Naive thymus-derived CD4-positive, alpha-beta T cell (primary cell): ENCODE data around the gene SCGB1D1. TPM values are rescaled to one million over a fixed set of nuclear protein-coding genes. Genes with fewer than 3 reads are reported as not detected.

Source experiments
- ATAC-seq: fragments of 150-1000 bp; cut with Tn5 transposase; 2 replicates; pipeline ENCODE4 v1.10.0; 2021; ENCODE audit warnings: mild to moderate bottlenecking, moderate library complexity
- CTCF ChIA-PET: fragments of 350-600 bp; sonication (Branson Sonifier 250); formaldehyde crosslinking; loops from one replicate; lab custom pipeline; 2021; ENCODE audit warnings: antibody characterized with exemption; lab: Charles Lee
- POLR2A ChIA-PET: fragments of 350-600 bp; sonication (Branson Sonifier 250); formaldehyde crosslinking; loops from one replicate; lab custom pipeline; 2021; ENCODE audit warnings: antibody characterized with exemption, inconsistent platforms; lab: Charles Lee
- DNase-seq, 9 donors: peaks; one replicate each; pipeline versions ENCODE4 v3.0.0 to v3.0.0-alpha.2; 2020 to 2022; ENCODE audit warnings: mixed read lengths in 1 of 9
- H3K27ac ChIP-seq: one replicate; pipeline ENCODE4 v1.7.0; 2013; ENCODE audit warnings: mild to moderate bottlenecking, low read depth, low read length, moderate library complexity
- H3K27me3 ChIP-seq, 2 donors: one replicate each; pipeline ENCODE4 v1.7.0; 2013; ENCODE audit warnings: low read length in 2 of 2, mild to moderate bottlenecking in 2 of 2, moderate library complexity in 2 of 2; ENCODE audit not compliant: control insufficient read depth in 2 of 2, insufficient read depth in 2 of 2
- H3K36me3 ChIP-seq, 3 experiments: 1 replicate in 2 of 3; 2 replicates in 1 of 3; pipeline ENCODE4 v1.7.0; 2013; ENCODE audit warnings: low read length in 3 of 3, mild to moderate bottlenecking in 3 of 3, moderate library complexity in 1 of 3; ENCODE audit not compliant: insufficient read depth in 3 of 3, control insufficient read depth in 2 of 3
- H3K4me1 ChIP-seq, 2 donors: one replicate each; pipeline ENCODE4 v1.7.0; 2013; ENCODE audit warnings: low read length in 2 of 2, mild to moderate bottlenecking in 2 of 2, moderate library complexity in 1 of 2; ENCODE audit not compliant: control insufficient read depth in 2 of 2, insufficient read depth in 2 of 2
- H3K4me3 ChIP-seq: 2 replicates; pipeline ENCODE4 v1.7.0; 2013; ENCODE audit warnings: mild to moderate bottlenecking, low read length
- H3K9me3 ChIP-seq, 3 experiments: 1 replicate in 2 of 3; 2 replicates in 1 of 3; pipeline ENCODE4 v1.7.0; 2013; ENCODE audit warnings: low read length in 3 of 3; ENCODE audit not compliant: control insufficient read depth in 2 of 3
- H3K27ac Mint-ChIP-seq, 9 donors: one replicate each; pipeline ENCODE4 v1.8.0; 2020 to 2022; ENCODE audit warnings: mixed read lengths in 9 of 9, mild to moderate bottlenecking in 8 of 9, moderate library complexity in 5 of 9, inconsistent platforms in 2 of 9
- H3K27me3 Mint-ChIP-seq, 5 donors: one replicate each; pipeline ENCODE4 v1.8.0; 2021 to 2022; ENCODE audit warnings: mixed read lengths in 5 of 5, mild to moderate bottlenecking in 1 of 5
- H3K36me3 Mint-ChIP-seq, 5 donors: one replicate each; pipeline ENCODE4 v1.8.0; 2020 to 2022; ENCODE audit warnings: mixed read lengths in 5 of 5, mild to moderate bottlenecking in 3 of 5, inconsistent platforms in 1 of 5
- H3K4me1 Mint-ChIP-seq, 7 donors: one replicate each; pipeline ENCODE4 v1.8.0; 2020 to 2022; ENCODE audit warnings: mixed read lengths in 7 of 7, mild to moderate bottlenecking in 3 of 7, inconsistent platforms in 1 of 7
- H3K4me3 Mint-ChIP-seq, 10 donors: one replicate each; pipeline ENCODE4 v1.8.0; 2020 to 2022; ENCODE audit warnings: mild to moderate bottlenecking in 10 of 10, mixed read lengths in 10 of 10, moderate library complexity in 6 of 10, inconsistent platforms in 2 of 10
- H3K9me3 Mint-ChIP-seq, 11 donors: one replicate each; pipeline ENCODE4 v1.8.0; 2020 to 2022; ENCODE audit warnings: mixed read lengths in 11 of 11, mild to moderate bottlenecking in 4 of 11, inconsistent platforms in 1 of 11, moderate library complexity in 1 of 11
- intact Hi-C, 2 donors: fragments of 100-400 bp; cut with micrococcal nuclease; formaldehyde crosslinking; loops; one replicate each; pipeline ENCODE4 v1.15.1; 2023
- polyA plus RNA-seq, 2 donors: library from polyadenylated mRNA; unstranded; fragments of 300-500 nt; fragmentation: Illumina TruSeq; gene quantifications; one replicate each; pipeline ENCODE4 v1.2.3, GENCODE V29; 2021
- total RNA-seq, 6 experiments: library from RNA in 5 of 6; stranded (reverse) in 5 of 6; gene quantifications; 1 replicate in 5 of 6; 2 replicates in 1 of 6; pipeline ENCODE4 v1.2.3 and lab custom pipeline; 2021 to 2026

The SCGB1D1 gene
- total and polyA plus RNA-seq, 7 experiments from 2014 or later: not detected

DNA sequence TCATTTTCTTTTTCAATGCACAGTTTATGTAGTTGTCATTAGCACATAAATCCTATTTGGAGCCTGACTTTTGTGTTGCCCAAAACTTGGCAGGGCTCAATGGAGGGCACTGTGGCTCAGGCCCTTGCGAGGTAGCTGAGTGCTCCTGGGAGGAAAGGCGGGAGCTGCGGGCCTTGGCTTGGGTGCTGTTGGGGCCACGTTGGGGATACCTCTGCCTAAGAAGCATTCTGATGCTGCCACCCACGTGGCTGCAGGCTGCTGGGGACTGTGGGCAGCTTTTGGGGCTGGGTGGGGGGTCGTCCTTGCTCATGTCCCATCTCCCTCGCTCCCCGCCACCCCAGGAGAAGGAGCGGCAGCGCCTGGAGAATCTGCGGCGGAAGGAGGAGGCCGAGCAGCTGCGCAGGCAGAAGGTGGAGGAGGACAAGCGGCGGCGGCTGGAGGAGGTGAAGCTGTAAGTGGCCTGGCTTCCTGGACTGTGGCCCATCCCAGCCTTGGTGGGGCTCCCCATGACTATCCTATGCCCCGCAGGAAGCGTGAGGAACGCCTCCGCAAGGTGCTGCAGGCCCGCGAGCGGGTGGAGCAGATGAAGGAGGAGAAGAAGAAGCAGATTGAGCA lies 45.3 kb upstream of the SCGB1D1 start:
- no peaks in the 10 kb centered on the region for H3K9me3 ChIP-seq
- ChIA-PET CTCF (no interaction called here), POLR2A (no interaction called here)
- no peaks in the 10 kb centered on the region for H3K27me3 ChIP-seq
- H3K36me3 ChIP-seq: peaks cover 0 to 86% (median 5%) of the 10 kb centered on the region in 3 experiments
- peak in 1 of 9 donors; percentile 15 for DNase-seq
- intact Hi-C loops: no loop called here
- ATAC-seq: no peak
- peak overlapping the region in 1 of 9 donors; percentile 28 for H3K27ac Mint-ChIP-seq
- no peaks in the 10 kb centered on the region for H3K4me1 ChIP-seq
- H3K4me1 Mint-ChIP-seq: no peaks in the 10 kb centered on the region
- H3K27me3 Mint-ChIP-seq: no peaks in the 10 kb centered on the region
- no peaks in the 10 kb centered on the region for H3K9me3 Mint-ChIP-seq
- H3K27ac ChIP-seq: no peak overlapping the region
- H3K4me3 ChIP-seq: no peak overlapping the region
- no peak overlapping the region for H3K4me3 Mint-ChIP-seq
- peaks cover 15 to 51% (median 18%) of the 10 kb centered on the region in 5 donors for H3K36me3 Mint-ChIP-seq

DNA sequence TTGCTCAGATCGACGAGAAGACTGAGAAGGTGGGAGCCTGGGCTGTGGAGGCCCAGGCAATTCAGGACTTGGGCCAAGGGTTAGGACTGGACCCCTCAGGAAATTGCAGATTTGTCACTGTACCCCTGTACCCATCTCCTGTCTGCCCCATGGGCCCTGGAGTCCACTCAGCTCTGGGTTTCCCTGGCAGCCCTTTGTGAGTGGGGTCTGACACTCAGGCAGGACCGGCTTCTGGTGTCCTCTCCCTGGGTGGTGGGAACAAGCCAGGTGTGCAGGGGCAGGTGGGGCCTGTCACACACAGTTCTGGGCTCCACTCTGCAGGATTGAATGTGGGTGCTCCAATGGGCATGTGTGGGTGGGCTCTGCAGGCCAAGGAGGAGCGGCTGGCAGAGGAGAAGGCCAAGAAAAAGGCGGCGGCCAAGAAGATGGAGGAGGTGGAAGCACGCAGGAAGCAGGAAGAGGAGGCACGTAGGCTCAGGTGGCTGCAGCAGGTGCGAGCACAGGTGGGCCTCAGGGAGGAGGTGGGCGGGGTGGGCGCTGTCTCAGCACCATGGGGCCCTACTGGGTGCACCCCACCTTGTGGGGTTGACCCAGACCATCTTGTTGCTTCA lies 44.6 kb upstream of the SCGB1D1 start:
- ChIA-PET POLR2A (no interaction called here), CTCF (no interaction called here)
- no peak overlapping the region for H3K27ac Mint-ChIP-seq
- H3K27me3 Mint-ChIP-seq: no peaks in the 10 kb centered on the region
- H3K9me3 Mint-ChIP-seq: no peaks in the 10 kb centered on the region
- no peaks in the 10 kb centered on the region for H3K9me3 ChIP-seq
- intact Hi-C loops: no loop called here
- H3K36me3 Mint-ChIP-seq: peaks cover 14 to 54% (median 19%) of the 10 kb centered on the region in 5 donors
- H3K4me3 Mint-ChIP-seq: no peak overlapping the region
- ATAC-seq: no peak
- H3K4me1 Mint-ChIP-seq: no peaks in the 10 kb centered on the region
- no peak overlapping the region for H3K27ac ChIP-seq
- DNase-seq: peak in 1 of 9 donors; percentile 3
- peaks cover 0 to 86% (median 5%) of the 10 kb centered on the region in 3 experiments for H3K36me3 ChIP-seq
- H3K4me3 ChIP-seq: no peak overlapping the region
- no peaks in the 10 kb centered on the region for H3K4me1 ChIP-seq
- no peaks in the 10 kb centered on the region for H3K27me3 ChIP-seq

DNA sequence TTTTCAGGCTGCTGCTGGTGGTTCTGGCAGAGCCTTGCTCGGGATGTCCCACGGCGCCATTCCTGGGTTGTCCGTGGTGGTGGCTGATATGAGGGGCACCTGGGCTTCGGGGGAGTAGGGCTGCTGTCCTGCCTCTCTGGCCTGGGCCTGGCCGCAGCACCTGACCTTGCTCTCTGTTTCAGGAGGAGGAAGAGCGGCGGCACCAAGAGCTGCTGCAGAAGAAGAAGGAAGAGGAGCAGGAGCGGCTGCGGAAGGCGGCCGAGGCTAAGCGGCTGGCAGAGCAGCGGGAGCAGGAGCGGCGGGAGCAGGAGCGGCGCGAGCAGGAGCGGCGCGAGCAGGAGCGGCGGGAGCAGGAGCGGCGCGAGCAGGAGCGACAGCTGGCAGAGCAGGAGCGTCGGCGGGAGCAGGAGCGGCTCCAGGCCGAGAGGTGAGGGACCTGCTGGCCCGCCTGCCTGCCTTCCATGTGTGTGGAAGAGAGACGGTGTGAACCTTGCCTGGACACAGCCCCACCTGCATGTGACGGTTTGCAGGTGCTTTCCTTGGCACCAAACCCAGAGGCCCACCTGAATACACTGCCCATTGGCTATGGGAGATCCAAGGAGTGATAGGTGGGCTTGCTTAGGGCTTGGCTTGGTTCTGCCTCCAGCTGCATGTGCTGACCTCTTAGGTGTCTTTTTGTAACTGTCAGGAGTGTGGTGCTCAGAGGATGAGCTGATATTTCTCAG lies 43.4 kb upstream of the SCGB1D1 start:
- Mint-ChIP-seq H3K4me1 (peaks cover 0 to 2% (median 0%) of the 10 kb centered on the region in 7 donors), H3K4me3 (no peak overlapping the region), H3K27ac (no peak overlapping the region), H3K9me3 (no peaks in the 10 kb centered on the region), H3K27me3 (no peaks in the 10 kb centered on the region), H3K36me3 (peaks cover 15 to 57% (median 27%) of the 10 kb centered on the region in 5 donors)
- Histone ChIP-seq H3K9me3 (no peaks in the 10 kb centered on the region), H3K27me3 (no peaks in the 10 kb centered on the region), H3K27ac (no peak overlapping the region), H3K4me3 (no peak overlapping the region), H3K36me3 (peaks cover 0 to 86% (median 5%) of the 10 kb centered on the region in 3 experiments), H3K4me1 (no peaks in the 10 kb centered on the region)
- ChIA-PET CTCF (no interaction called here), POLR2A (no interaction called here)
- peak in 1 of 9 donors; percentile 16 for DNase-seq
- ATAC-seq: no peak
- intact Hi-C loops: no loop called here

DNA sequence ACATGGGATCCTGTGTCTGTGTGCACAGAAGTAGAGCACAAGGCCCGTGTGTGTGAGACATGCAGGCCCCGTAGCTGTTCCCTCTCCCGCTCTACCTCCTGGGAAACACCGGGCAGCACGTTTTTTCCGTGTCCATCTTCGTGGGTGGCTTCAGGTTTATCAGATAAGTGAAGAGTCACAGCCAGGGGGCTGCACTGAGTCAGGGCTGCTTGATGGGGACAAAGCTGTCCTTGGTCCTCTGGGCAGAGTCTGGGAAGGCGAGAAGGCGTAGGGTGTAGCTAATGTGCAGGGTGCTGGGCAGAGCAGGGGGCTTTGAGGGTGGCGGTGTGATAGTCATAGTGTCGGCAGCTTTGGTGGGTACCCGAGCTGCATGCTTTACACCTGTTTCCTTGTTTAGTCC lies 42.5 kb upstream of the SCGB1D1 start:
- ATAC-seq (no peak), DNase-seq (peak in 1 of 9 donors; percentile 17)
- POLR2A ChIA-PET: no interaction called here
- Mint-ChIP-seq H3K4me1 (peaks cover 0 to 2% (median 0%) of the 10 kb centered on the region in 7 donors), H3K36me3 (peaks cover 15 to 58% (median 27%) of the 10 kb centered on the region in 5 donors), H3K27me3 (no peaks in the 10 kb centered on the region), H3K4me3 (no peak overlapping the region), H3K9me3 (no peaks in the 10 kb centered on the region), H3K27ac (peak overlapping the region in 1 of 9 donors; percentile 28)
- no peaks in the 10 kb centered on the region for H3K9me3 ChIP-seq
- H3K4me1 ChIP-seq: no peaks in the 10 kb centered on the region
- peaks cover 0 to 86% (median 5%) of the 10 kb centered on the region in 3 experiments for H3K36me3 ChIP-seq
- intact Hi-C loops: no loop called here
- no peak overlapping the region for H3K27ac ChIP-seq
- no peak overlapping the region for H3K4me3 ChIP-seq
- CTCF ChIA-PET: no interaction called here
- H3K27me3 ChIP-seq: no peaks in the 10 kb centered on the region

DNA sequence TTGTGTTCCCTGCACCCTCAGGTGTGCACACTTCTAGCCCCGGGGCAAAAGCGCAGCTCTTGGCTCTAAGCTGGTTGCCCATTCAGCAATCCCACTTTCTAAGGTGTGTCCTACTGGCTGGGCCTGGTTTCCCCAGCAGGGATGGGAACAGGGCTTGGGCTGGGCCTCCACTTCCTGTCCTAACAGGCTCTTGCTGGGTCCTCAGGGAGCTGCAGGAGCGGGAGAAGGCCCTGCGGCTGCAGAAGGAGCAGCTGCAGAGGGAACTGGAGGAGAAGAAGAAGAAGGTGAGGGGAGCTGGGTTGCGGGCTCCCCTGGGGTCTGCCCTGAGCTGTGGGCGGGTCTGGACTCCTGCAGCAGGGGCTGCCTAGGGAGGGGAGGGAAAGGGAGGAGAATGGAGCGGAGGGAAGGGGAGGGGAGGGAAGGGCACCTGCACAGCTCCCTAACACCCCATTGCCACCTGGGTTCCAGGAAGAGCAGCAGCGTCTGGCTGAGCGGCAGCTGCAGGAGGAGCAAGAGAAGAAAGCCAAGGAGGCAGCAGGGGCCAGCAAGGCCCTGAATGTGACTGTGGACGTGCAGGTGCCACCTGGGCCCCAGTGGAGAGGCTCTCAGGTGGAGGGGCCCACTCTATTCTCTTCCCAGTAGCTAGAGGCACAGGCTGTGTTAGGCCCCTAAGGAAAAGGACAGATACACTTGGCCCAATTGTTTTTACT lies 41.6 kb upstream of the SCGB1D1 start:
- Histone ChIP-seq H3K4me1 (no peaks in the 10 kb centered on the region), H3K36me3 (peaks cover 0 to 84% (median 5%) of the 10 kb centered on the region in 3 experiments), H3K27me3 (no peaks in the 10 kb centered on the region), H3K9me3 (no peaks in the 10 kb centered on the region), H3K4me3 (no peak overlapping the region), H3K27ac (no peak overlapping the region)
- no peak for ATAC-seq
- Mint-ChIP-seq H3K9me3 (no peaks in the 10 kb centered on the region), H3K4me3 (no peak overlapping the region), H3K4me1 (peaks cover 0 to 2% (median 0%) of the 10 kb centered on the region in 7 donors), H3K27ac (no peak overlapping the region), H3K27me3 (no peaks in the 10 kb centered on the region), H3K36me3 (peaks cover 15 to 61% (median 30%) of the 10 kb centered on the region in 5 donors)
- DNase-seq: peak in 1 of 9 donors; percentile 7
- ChIA-PET POLR2A (no interaction called here), CTCF (no interaction called here)
- intact Hi-C loops: no loop called here

DNA sequence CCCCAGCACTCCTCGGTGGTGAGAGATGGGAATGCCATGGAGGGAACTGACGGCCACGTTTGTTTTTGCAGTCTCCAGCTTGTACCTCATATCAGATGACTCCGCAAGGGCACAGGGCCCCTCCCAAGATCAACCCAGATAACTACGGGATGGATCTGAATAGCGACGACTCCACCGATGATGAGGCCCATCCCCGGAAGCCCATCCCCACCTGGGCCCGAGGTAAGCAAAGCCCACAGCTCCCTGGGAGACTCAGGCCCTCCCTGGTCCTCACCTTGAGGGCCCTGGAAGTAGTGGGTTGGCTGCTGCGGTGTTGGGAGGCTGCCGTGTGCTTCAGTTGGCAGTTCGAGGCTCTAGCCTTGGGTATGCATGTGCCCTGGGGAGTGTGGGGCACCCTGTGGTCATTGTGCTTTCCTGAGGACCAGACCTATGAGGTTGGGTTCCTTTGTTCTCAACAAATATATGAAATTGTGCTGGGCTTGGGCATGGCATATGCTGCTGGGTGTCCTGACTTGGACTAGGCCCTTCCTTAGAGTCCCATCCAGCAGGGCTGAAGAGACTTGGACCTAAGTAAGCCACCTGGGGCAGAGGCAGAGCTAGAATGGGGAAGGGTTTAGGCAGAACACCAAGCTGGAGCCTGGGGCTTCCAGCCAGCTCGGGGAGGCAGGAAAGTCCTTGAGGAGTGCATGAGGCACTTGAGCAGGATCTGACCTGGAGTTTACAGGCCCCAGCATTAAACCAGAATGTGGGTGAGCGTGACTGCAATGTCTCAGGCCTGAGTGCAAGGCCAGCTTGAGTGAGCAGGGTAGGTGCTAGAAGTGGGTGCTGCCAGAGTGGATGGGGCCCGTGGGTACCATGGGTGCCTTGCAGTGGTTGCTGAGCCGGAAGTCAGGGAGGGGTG lies 39.8 kb upstream of the SCGB1D1 start:
- Mint-ChIP-seq H3K9me3 (no peaks in the 10 kb centered on the region), H3K36me3 (peaks cover 15 to 52% (median 33%) of the 10 kb centered on the region in 5 donors), H3K4me1 (peaks cover 0 to 2% (median 0%) of the 10 kb centered on the region in 7 donors), H3K27me3 (no peaks in the 10 kb centered on the region), H3K27ac (peak overlapping the region in 1 of 9 donors; percentile 69), H3K4me3 (no peak overlapping the region)
- ATAC-seq (no peak), DNase-seq (peak in 1 of 9 donors; percentile 14)
- no peak overlapping the region for H3K27ac ChIP-seq
- H3K4me3 ChIP-seq: no peak overlapping the region
- ChIA-PET CTCF (no interaction called here), POLR2A (no interaction called here)
- H3K36me3 ChIP-seq: peaks cover 0 to 75% (median 5%) of the 10 kb centered on the region in 3 experiments
- H3K9me3 ChIP-seq: no peaks in the 10 kb centered on the region
- H3K27me3 ChIP-seq: no peaks in the 10 kb centered on the region
- intact Hi-C loops: no loop called here
- no peaks in the 10 kb centered on the region for H3K4me1 ChIP-seq
